HG03108 (cell line): ENCODE measurements around the gene DNAJB6.
"Not testable (repeated sequence)": the region's sequence is repeated elsewhere in the genome, so short reads cannot be mapped to it uniquely, and the experiment has no call there.

Experiments
- ATAC-seq: cut with Tn5 transposase; IDR thresholded peaks from one replicate; pipeline ENCODE4 v1.9.1; 2021; ENCODE audit warnings: moderate library complexity; ENCODE audit not compliant: unreplicated experiment

The DNAJB6 gene

DNA sequence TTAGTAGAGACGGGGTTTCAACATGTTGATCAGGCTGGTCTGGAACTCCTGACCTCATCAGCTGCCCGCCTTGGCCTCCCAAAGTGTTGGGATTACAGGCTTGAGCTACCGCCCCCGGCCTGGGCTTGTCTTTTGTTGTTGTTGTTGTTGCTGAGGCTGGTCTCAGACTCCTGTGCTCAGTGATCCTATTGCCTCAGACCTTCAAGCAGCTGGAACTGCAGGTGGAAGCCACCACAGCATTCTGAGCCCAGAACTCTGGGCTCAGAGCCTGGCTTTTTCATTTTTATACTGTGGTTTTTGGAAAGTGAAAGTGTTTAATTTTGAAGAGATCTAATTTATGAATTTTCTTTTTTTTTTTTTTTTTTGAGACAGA, 16.2 kb upstream of the DNAJB6 start:
- ATAC-seq = no peak

- ATAC-seq = no peak
These were observed 13.4 kb upstream of the DNAJB6 start for GRCh38 chr7:157323401-157323800.

DNA sequence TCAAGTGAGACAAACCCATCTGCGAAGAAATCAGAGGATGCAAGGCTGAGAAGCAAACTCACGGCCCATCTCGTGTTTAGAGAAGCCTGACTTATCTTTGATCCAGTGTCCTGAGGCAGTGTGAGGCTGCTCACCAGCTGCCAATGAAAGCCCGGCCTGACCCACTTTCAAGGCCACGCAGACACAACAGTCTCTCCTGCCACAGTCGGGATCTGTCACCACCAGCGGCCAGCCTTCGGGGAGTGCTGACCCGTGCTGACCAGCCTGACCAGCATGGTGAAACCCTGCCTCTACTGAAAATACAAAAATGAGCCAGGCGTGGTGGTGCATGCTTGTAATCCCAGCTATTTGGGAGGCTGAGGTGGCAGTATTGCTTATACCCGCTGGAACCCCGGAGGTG, 7.4 kb upstream of the DNAJB6 start:
- ATAC-seq = no peak

GRCh38 chr7:157330567-157330966, 6.2 kb upstream of the DNAJB6 start:
- not testable (repeated sequence) for ATAC-seq

DNA sequence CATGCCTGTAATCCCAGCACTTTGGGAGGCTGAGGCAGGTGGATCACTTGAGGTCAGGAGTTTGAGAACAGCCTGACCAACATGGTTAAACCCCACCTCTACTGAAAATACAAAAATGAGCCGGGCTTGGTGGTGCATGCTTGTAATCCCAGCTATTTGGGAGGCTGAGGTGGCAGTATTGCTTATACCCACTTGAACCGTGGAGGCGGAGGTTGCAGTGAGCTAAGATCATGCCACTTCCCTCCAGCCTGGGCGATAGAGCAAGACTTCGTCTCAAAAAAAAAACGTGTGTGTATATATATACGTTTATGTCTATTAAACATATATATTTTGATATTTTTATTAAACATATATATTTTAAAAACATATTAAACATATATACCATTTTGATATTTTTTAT, 5.8 kb upstream of the DNAJB6 start:
- not testable (repeated sequence) for ATAC-seq

- no peak for ATAC-seq
These were observed 1.6 kb upstream of the DNAJB6 start for GRCh38 chr7:157335236-157335635.

- no peak for ATAC-seq
These were observed 817 bp upstream of the DNAJB6 start for GRCh38 chr7:157335991-157336382.

GRCh38 chr7:157337316-157338149, 729 bp downstream of the DNAJB6 start:
- peak; percentile 34 for ATAC-seq

DNA sequence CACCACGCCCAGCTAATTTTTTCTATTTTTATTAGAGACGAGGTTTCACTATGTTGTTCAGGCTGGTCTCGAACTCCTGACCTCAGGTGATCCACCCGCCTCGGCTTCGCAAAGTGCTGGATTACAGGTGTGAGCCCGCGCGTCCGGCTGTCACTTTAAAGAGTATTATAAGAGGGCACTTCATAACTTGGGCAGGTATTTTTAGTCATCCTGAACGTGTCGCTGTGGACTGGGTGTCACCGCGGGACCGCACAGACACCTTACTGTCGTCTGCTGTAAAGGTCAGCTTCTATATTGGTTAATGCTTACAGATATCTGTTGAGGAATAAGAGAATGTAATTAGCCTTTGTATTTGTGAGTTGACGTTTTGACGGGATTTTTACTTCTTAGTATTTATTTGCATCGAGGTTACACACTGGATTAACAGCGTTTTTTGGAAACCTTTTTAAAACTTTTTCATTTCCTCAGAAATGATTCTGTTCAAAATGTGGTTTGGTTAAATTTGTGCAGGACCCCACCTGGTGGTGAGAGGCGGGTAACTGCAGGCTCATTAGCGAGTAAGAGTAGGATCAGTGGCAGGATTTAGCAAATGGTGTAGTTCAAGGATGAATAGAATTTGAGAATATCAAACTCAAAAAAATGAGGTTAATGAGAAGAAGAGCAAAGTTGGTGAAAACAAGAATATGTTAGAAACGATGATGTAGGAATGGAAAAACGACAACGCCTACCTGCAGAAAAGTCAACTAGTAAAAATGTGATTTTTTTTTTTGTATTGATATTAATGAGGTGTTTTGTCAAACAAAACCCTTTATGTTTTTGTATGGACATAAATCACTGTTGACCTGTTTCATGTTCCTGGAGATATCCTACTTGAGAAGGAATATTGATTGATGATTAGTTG, 3.2 kb downstream of the DNAJB6 start:
- ATAC-seq = no peak

DNA sequence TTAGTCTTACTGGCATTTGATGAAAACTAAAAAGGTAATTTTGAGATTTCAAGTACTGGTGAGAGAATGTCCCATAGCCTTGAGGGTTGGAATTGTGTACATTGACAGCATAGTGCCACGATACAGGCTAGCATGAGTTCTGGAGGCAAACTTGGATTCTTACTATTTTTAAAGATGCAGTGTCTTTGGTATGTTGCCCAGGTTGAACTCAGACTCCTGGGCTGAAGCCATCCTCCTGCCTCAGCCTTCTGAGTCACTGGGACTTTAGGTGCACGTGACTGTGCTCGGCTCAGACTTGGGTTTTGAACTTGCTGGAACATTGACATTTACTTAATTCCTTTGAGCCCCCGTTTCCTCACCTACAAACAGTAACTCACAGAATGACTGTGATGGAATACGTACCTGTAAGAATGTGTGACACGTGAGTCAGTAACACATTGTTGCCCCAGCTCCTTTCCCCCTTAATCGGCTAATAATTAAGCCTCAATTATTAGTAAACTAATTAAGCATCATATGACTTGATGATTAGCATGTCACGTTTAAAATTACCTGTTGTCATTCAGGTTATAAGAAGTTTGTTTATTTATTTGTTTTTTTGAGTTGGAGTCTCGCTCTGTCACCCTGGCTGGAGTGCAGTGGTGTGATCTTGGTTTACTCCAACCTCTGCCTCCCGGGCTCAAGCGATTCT, 10.6 kb downstream of the DNAJB6 start:
- no peak for ATAC-seq

GRCh38 chr7:157348548-157348947, 11.7 kb downstream of the DNAJB6 start:
- ATAC-seq = no peak

DNA sequence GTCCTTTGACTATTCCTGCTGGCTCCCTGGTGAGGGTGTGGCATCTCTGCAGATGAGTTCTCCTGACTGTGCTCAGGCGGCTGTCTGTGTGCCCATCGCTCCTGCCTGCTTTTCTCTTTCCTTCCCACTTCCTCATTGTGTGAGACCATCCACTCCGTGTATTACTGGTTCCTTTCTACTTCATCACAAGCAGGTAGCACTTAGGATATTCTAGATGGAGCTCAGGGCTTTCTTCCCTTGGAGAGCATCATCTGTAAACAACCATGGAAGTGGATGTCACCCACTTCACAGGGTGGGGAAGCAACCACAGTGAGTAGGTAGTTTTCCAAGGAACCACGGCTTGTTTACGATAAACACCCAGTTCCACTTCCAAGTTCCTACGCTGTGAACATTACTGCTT, 15.7 kb downstream of the DNAJB6 start:
- no peak for ATAC-seq

- ATAC-seq = no peak
These were observed 19.1 kb downstream of the DNAJB6 start for GRCh38 chr7:157355784-157356511.

- no peak for ATAC-seq
These were observed 20.6 kb downstream of the DNAJB6 start for GRCh38 chr7:157357129-157358040.

DNA sequence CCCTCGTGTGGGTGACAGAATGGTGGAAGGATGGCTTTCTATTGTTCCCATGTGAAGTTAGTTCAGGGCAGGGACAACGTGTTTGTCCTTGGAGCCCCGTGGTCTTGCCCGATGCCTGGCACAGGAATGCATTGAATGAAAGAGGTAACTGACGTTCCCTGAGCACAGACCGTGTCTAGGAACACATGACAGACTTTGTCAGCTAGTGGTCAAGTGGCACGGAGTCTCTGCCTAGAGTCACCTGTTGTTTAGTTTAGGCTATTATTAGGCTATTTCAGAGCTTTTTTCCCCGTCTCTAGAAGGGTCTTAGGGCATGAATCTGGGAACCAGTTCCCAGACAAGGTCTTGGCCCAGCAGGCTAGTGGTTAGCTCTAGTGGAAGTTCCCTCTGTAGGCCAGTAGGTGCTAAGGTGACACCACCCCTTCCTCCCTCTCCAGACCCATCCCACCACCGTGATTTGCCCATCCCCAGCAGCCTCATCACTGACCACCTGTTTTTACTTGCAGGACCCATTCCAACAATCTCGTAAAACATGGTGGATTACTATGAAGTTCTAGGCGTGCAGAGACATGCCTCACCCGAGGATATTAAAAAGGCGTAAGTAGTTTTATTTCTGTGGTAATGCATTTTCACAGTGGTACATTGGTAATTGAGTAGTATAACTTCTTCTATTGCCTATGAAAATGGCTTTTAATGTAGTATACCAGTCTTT, 21.4 kb downstream of the DNAJB6 start:
- no peak for ATAC-seq

DNA sequence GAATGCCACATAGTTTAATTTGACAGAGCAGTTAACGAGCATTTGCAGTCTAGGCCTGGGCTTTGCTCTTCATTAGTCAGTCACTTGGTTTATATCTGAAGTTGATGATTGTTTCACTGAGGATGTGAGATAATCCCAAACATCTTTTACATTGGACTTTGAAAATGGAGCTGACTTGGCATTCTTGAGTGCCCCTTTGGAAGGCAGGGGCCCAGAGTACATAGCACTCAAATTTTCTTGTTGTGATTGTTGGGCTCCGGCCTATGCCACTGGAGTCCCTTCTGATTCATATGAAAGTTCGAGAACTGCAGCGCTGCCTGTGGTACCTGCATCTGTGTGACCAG, 21.9 kb downstream of the DNAJB6 start:
- ATAC-seq = no peak

DNA sequence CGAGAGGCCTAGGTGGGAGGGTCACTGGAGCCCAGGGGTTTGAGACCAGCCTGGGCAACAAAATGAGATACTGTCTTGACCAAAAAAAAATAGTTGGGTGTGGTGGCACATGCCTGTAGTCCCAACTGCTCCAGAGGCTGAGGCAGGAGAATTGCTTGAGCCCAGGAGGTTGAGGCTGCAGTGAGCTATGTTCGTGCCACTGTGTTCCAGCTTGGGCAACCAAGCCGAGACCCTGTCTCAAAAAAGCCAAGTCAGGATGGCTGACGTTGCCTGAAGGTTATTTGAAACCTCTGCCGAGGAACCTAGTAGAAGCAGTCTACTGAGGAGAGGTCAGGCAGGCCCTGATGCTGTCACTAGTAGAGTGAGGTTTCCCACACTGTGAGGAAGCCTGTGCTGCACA, 22.8 kb downstream of the DNAJB6 start:
- ATAC-seq = no peak

DNA sequence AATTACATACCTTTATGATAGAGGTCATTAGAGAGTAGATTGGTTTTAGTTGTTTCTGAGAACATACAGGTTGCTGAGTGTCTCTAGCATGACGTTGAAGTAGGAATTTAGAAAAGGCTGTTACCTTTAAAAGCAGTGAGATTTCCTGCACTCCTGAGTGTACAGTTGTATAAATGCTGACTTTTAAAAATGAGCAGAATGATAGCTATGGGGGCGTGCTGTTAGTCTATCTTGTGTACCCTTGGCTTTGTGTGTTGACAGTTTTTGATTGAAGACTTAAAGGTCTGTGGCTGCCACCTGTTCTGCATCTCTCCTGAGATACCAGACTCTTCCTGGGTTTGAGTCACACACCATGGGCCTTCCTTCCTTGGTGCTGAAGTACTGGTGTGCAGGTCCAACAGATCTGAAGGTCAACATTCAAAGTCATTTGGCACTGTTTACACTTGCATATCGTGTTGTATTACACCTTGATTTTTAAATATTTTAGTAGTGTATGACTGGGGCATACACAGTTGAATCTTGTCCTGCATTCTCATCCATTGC, 23.8 kb downstream of the DNAJB6 start:
- ATAC-seq = no peak

- ATAC-seq = no peak
These were observed 24.7 kb downstream of the DNAJB6 start for GRCh38 chr7:157361537-157361936.
